Measurements from ENCODE around the gene EPS15.

- TF ChIP-seq POLR2A (IDR thresholded peaks at IDR 0.05; ENCODE audit: control extremely low read depth in 1 of 2, low read depth in 2 of 2, low read length in 2 of 2) (no peak), CTCF (IDR thresholded peaks at IDR 0.05; ENCODE audit: control extremely low read depth in 1 of 3, insufficient read depth in 1 of 3, low read depth in 1 of 3, low read length in 3 of 3) (no peak), GABPA (IDR thresholded peaks at IDR 0.05; ENCODE audit: borderline replicate concordance, insufficient read depth, low read length) (no peak), YY1 (IDR thresholded peaks at IDR 0.05; ENCODE audit: low read depth, low read length) (no peak), TAF7 (optimal IDR thresholded peaks at IDR 0.05; ENCODE audit: borderline replicate concordance, low read depth, low read length) (no peak), CEBPB (IDR thresholded peaks at IDR 0.05; ENCODE audit: low read depth, low read length) (no peak), SUZ12 (IDR thresholded peaks at IDR 0.05; ENCODE audit: low read length) (no peak), POLR2AphosphoS5 (IDR thresholded peaks at IDR 0.05; ENCODE audit: low read depth, low read length) (no peak)
- TF ChIP-seq, protein P1, sequence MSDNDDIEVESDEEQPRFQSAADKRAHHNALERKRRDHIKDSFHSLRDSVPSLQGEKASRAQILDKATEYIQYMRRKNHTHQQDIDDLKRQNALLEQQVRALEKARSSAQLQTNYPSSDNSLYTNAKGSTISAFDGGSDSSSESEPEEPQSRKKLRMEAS (IDR thresholded peaks at IDR 0.05): no peak
- TF ChIP-seq, protein P2, sequence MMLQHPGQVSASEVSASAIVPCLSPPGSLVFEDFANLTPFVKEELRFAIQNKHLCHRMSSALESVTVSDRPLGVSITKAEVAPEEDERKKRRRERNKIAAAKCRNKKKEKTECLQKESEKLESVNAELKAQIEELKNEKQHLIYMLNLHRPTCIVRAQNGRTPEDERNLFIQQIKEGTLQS (IDR thresholded peaks at IDR 0.05; ENCODE audit: insufficient read depth, low read depth, low read length): no peak
These were observed 96.5 kb downstream of the EPS15 start for GRCh38 chr1:51422367-51423072.

Measured in H1 (cell line).